AG04450 (cell line): ENCODE measurements around the gene FLT3LG. TPM values are rescaled to one million over a fixed set of nuclear protein-coding genes. Genes with fewer than 3 reads are reported as not detected.

Experiments
- CTCF ChIA-PET: fragments of 300-600, 350-600 bp; formaldehyde crosslinking; extraction: SDS; loops from one replicate; lab custom pipeline; 2022; ENCODE audit warnings: antibody characterized with exemption, inconsistent platforms; lab: Charles Lee
- POLR2A ChIA-PET: fragments of 350-600 bp; formaldehyde crosslinking; extraction: SDS; loops from one replicate; lab custom pipeline; 2021; ENCODE audit warnings: antibody characterized with exemption, inconsistent platforms; lab: Yijun Ruan, JAX
- DNase-seq: peaks from one replicate; pipeline ENCODE4 v3.0.0-alpha.2; 2011; ENCODE audit warnings: low read depth, low spot score
- H3K27ac ChIP-seq: one replicate; pipeline ENCODE4 v1.5.1; 2012; ENCODE audit warnings: low read depth, low read length, control low read depth
- H3K27me3 ChIP-seq: one replicate; pipeline ENCODE4 v1.6.0; 2012; ENCODE audit warnings: low read length; ENCODE audit not compliant: control insufficient read depth, insufficient read depth
- H3K4me3 ChIP-seq: 2 replicates; pipeline ENCODE4 v1.5.1; 2011; ENCODE audit warnings: mild to moderate bottlenecking, low read depth, low read length, control low read depth
- H3K9me3 ChIP-seq: 2 replicates; pipeline ENCODE4 v1.5.1; 2012; ENCODE audit warnings: low read length; ENCODE audit not compliant: control insufficient read depth, insufficient read depth
- CTCF ChIP-seq: IDR thresholded peaks from 2 replicates; pipeline ENCODE4 v1.5.1; 2011; ENCODE audit warnings: low read depth, low read length, control low read depth, inconsistent platforms
- polyA plus RNA-seq: library from polyadenylated mRNA; depleted of rRNA; stranded (reverse); fragments of >200 nt; gene quantifications from 2 replicates; pipeline ENCODE4 v1.2.3, GENCODE V29; 2011

The FLT3LG gene
- polyA plus RNA-seq, 1 experiment: 3.7 TPM

- Histone ChIP-seq H3K9me3 (no peaks in the 10 kb centered on the region; the same call in 1 of the 2 replicates), H3K4me3 (peak overlapping the region; percentile 92), H3K27ac (peak overlapping the region; percentile 21), H3K27me3 (no peaks in the 10 kb centered on the region)
- CTCF ChIA-PET: interaction anchor here (2.2 kb wide), 1 partner anchor 49 kb away, joined by 11 read pairs; no protein-coding TSS in a partner anchor
- POLR2A ChIA-PET: no interaction called here
- TF ChIP-seq CTCF: no peak
- DNase-seq: no peak
These were observed 23.7 kb downstream of the FLT3LG start for GRCh38 chr19:49497789-49498103.

GRCh38 chr19:49498475-49498874 is 24.5 kb downstream of the FLT3LG start:
- H3K4me3 ChIP-seq: no peak overlapping the region
- DNase-seq: no peak
- CTCF ChIA-PET: interaction anchor here (2.2 kb wide), 1 partner anchor 48 kb away, joined by 11 read pairs; no protein-coding TSS in a partner anchor
- H3K27ac ChIP-seq: no peak overlapping the region
- H3K9me3 ChIP-seq: no peaks in the 10 kb centered on the region; the same call in 1 of the 2 replicates
- no peak for TF ChIP-seq CTCF
- POLR2A ChIA-PET: interaction anchor here (2.0 kb wide), 1 partner anchor 10 kb away, joined by 5 read pairs; no protein-coding TSS in a partner anchor
- no peaks in the 10 kb centered on the region for H3K27me3 ChIP-seq

DNA sequence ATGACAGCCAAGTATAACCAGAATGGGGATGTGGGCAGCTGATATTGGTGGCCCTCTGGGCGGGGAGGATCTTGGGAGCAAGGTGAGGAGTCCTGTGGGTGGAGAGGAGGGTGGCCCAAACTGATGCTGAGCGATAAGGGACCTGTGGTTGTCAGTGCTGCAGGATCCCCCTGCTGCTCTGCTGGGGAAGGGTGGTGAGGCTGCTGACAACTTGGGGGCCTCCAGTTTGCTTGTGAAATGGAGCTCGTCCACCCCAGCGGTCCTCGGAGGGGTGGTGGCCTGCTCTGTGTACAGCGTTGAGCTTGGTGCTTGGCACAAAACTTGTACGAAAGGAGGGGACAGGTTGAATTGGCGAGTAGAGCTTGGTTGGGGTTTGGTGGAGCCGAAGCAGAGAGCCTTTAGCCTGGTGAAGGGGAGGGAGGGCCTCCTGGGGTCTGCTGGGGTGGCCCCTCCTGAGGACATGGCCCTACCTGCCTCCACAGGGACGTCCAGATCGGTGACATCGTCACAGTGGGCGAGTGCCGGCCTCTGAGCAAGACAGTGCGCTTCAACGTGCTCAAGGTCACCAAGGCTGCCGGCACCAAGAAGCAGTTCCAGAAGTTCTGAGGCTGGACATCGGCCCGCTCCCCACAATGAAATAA is 25.1 kb downstream of the FLT3LG start:
- no peaks in the 10 kb centered on the region; the same call in 1 of the 2 replicates for H3K9me3 ChIP-seq
- H3K4me3 ChIP-seq: no peak overlapping the region
- CTCF ChIA-PET: interaction anchor here (2.2 kb wide), 1 partner anchor 48 kb away, joined by 11 read pairs; no protein-coding TSS in a partner anchor
- DNase-seq: no peak
- no peak overlapping the region for H3K27ac ChIP-seq
- no peak for TF ChIP-seq CTCF
- POLR2A ChIA-PET: interaction anchor here (0.5 to 2.0 kb wide), 3 partner anchors 10 to 72 kb away, joined by 3 to 5 read pairs (median 4); no protein-coding TSS in a partner anchor
- no peaks in the 10 kb centered on the region for H3K27me3 ChIP-seq

- Histone ChIP-seq H3K27ac (peak overlapping the region; percentile 47), H3K4me3 (no peak overlapping the region), H3K9me3 (no peaks in the 10 kb centered on the region), H3K27me3 (no peaks in the 10 kb centered on the region)
- TF ChIP-seq CTCF: peak; percentile 67
- ChIA-PET POLR2A (interaction anchor here (1.0 to 1.2 kb wide), 4 partner anchors 15 to 46 kb away, joined by 3 to 5 read pairs (median 4); partner anchors contain the start of gene RCN3), CTCF (interaction anchor here (0.5 to 2.3 kb wide), 9 partner anchors 8 to 254 kb away, joined by 3 to 48 read pairs (median 4); no protein-coding TSS in a partner anchor)
- DNase-seq: peak; percentile 59
These were observed 29.0 kb downstream of the FLT3LG start for GRCh38 chr19:49502866-49503581.

DNA sequence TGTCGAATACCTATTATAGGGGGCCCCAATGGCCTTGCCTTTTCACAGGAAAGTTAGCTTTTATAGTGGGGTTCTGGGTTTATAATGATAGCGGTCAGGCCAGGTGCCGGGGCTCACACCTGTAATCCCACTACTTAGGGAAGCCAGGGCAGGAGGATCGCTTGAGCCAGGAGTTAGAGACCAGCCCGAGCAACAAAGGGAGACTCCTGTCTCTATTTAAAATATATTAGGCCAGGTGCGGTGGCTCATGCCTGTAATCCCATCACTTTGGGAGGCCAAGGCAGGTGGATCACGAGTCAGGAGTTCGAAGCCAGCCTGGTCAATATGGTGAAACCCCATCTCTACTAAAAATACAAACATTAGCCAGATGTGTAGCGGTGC is 29.6 kb downstream of the FLT3LG start:
- CTCF ChIA-PET: interaction anchor here (0.5 to 2.3 kb wide), 8 partner anchors 8 to 253 kb away, joined by 3 to 48 read pairs (median 4); partner anchors contain the start of gene RCN3
- H3K27ac ChIP-seq: peak overlapping the region; percentile 47
- DNase-seq: no peak
- H3K27me3 ChIP-seq: no peaks in the 10 kb centered on the region
- TF ChIP-seq CTCF: no peak
- H3K9me3 ChIP-seq: no peaks in the 10 kb centered on the region
- no peak overlapping the region for H3K4me3 ChIP-seq
- POLR2A ChIA-PET: interaction anchor here (1.0 to 1.2 kb wide), 3 partner anchors 16 to 45 kb away, joined by 4 to 5 read pairs (median 4); no protein-coding TSS in a partner anchor
